HepG2 (cell line): Measurements from ENCODE around the gene TXNRD2. TPM values are rescaled to one million over a fixed set of nuclear protein-coding genes. Genes with fewer than 3 reads are reported as not detected.

Source experiments
- FOXJ3 ChIP-seq: sonication (generic); formaldehyde crosslinking; IDR thresholded peaks from 2 replicates; pipeline ENCODE4 v1.4.0; 2020; ENCODE audit warnings: missing genetic modification reagents, mild to moderate bottlenecking, borderline replicate concordance
- HMG20A ChIP-seq: IDR thresholded peaks from 2 replicates; pipeline ENCODE4 v1.6.1; 2016; ENCODE audit warnings: borderline replicate concordance
- RFXANK ChIP-seq: IDR thresholded peaks from 2 replicates; pipeline ENCODE4 v1.6.1; 2016
- SMAD9 ChIP-seq: sonication (generic); formaldehyde crosslinking; IDR thresholded peaks from 2 replicates; pipeline ENCODE4 v1.5.1; 2020; ENCODE audit warnings: mild to moderate bottlenecking, missing genetic modification reagents
- TBX2 ChIP-seq: sonication (generic); formaldehyde crosslinking; IDR thresholded peaks from 2 replicates; pipeline ENCODE4 v1.5.0; 2020; ENCODE audit warnings: missing genetic modification reagents, mild to moderate bottlenecking, borderline replicate concordance
- ZNF253 ChIP-seq: sonication (generic); formaldehyde crosslinking; IDR thresholded peaks from 2 replicates; pipeline ENCODE4 v1.8.0; 2022; ENCODE audit warnings: mild to moderate bottlenecking, missing genetic modification reagents, borderline replicate concordance
- ZNF614 ChIP-seq: IDR thresholded peaks from 2 replicates; pipeline ENCODE4 v1.6.1; 2018; ENCODE audit warnings: missing biosample characterization, missing genetic modification reagents, inconsistent platforms, borderline replicate concordance
- polyA plus RNA-seq, 8 experiments: library from polyadenylated mRNA; depleted of rRNA in 3 of 8; stranded (reverse) in 7 of 8; unstranded in 1 of 8; fragments of >200 nt; fragmentation: Illumina TruSeq in 4 of 8; extraction: Trizol in 4 of 8; gene quantifications; 2 replicates each; pipeline versions ENCODE4 v1.2.1 to v1.2.3, GENCODE V29; 2011 to 2016; ENCODE audit warnings: low read depth in 4 of 8, missing spikeins in 1 of 8, mixed read lengths in 1 of 8; ENCODE audit not compliant: insufficient read depth in 1 of 8
- total RNA-seq, 5 experiments: library from RNA; depleted of rRNA; stranded (reverse); fragments of >200 nt; fragmentation: Illumina TruSeq; extraction: Trizol; gene quantifications; 2 replicates each; pipeline ENCODE4 v1.2.3, GENCODE V29; 2016; ENCODE audit warnings: low read depth in 1 of 5
- TF ChIP-seq, protein P1 (sequence below): sonication (generic); formaldehyde crosslinking; IDR thresholded peaks from 2 replicates; pipeline ENCODE4 v1.5.0; 2020; ENCODE audit warnings: mild to moderate bottlenecking, missing genetic modification reagents, borderline replicate concordance
- TF ChIP-seq, protein P2 (sequence below): sonication (generic); formaldehyde crosslinking; conservative IDR thresholded peaks from 2 replicates; pipeline ENCODE4 v1.8.0; 2022; ENCODE audit warnings: mild to moderate bottlenecking, moderate library complexity, missing genetic modification reagents
- TF ChIP-seq, protein P3 (sequence below): sonication (generic); formaldehyde crosslinking; conservative IDR thresholded peaks from 2 replicates; pipeline ENCODE4 v1.4.0; 2020; ENCODE audit warnings: missing genetic modification reagents
- TF ChIP-seq, protein P4 (sequence below): sonication (generic); formaldehyde crosslinking; IDR thresholded peaks from 2 replicates; pipeline ENCODE4 v1.5.1; 2020; ENCODE audit warnings: mild to moderate bottlenecking, missing genetic modification reagents, borderline replicate concordance
- TF ChIP-seq, protein P5 (sequence below): sonication (generic); formaldehyde crosslinking; IDR thresholded peaks from 2 replicates; pipeline ENCODE4 v1.8.1; 2023; ENCODE audit warnings: mild to moderate bottlenecking, missing genetic modification reagents

The TXNRD2 gene
- total and polyA plus RNA-seq, 2 of the 13 experiments (the other 11 are each of a cell fraction or from before 2014, with no cell fraction given): 17.5 to 18.6 TPM

DNA sequence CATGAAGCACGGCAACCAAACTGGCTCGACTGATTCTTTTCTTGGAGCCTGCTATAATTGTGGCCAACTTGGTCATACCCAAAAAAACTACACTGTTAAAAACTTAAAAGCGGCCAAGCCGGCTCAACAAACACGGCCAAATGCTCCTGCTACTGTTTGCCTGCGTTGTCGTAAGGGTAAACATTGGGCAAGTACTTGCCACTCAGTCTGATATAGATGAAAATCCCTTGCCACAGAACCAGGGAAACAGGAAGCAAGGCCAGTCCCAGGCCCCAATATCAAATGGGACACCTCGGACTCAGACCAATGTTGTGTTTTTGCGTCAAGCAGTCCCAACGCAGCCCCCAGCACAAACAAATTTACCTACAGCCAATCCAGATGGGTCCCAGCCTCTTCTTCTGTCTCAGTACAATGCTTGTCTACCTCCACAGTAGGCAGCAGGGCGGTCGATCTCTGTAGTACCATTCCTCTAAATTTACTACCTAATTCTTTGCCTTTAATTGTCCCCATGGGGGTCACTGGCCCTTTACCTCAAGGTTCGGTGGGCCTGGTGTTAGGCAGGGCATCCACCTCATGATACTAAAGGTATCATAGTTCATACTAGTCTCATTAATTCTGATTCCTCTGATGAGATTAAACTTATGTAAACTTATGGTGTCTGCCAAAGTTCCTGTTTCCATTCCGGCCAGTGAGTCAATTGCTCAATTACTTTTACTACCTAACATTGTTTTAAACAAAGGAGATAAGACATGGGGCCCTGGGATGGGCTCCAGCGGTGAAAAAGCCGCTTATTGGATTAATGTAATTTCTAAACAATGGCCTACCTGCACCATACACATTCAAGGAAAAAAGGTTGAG, 3.8 kb downstream of the TXNRD2 start (continued):
- TF ChIP-seq, protein P1, sequence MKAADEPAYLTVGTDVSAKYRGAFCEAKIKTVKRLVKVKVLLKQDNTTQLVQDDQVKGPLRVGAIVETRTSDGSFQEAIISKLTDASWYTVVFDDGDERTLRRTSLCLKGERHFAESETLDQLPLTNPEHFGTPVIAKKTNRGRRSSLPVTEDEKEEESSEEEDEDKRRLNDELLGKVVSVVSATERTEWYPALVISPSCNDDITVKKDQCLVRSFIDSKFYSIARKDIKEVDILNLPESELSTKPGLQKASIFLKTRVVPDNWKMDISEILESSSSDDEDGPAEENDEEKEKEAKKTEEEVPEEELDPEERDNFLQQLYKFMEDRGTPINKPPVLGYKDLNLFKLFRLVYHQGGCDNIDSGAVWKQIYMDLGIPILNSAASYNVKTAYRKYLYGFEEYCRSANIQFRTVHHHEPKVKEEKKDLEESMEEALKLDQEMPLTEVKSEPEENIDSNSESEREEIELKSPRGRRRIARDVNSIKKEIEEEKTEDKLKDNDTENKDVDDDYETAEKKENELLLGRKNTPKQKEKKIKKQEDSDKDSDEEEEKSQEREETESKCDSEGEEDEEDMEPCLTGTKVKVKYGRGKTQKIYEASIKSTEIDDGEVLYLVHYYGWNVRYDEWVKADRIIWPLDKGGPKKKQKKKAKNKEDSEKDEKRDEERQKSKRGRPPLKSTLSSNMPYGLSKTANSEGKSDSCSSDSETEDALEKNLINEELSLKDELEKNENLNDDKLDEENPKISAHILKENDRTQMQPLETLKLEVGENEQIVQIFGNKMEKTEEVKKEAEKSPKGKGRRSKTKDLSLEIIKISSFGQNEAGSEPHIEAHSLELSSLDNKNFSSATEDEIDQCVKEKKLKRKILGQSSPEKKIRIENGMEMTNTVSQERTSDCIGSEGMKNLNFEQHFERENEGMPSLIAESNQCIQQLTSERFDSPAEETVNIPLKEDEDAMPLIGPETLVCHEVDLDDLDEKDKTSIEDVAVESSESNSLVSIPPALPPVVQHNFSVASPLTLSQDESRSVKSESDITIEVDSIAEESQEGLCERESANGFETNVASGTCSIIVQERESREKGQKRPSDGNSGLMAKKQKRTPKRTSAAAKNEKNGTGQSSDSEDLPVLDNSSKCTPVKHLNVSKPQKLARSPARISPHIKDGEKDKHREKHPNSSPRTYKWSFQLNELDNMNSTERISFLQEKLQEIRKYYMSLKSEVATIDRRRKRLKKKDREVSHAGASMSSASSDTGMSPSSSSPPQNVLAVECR (CRISPR knock-in tag): peak; percentile 14; the same call in 1 of the 2 replicates
- TF ChIP-seq ZNF253 (no peak), RFXANK (no peak), HMG20A (CRISPR knock-in tag) (peak; percentile 31; the same call in 1 of the 2 replicates), SMAD9 (CRISPR knock-in tag) (no peak), FOXJ3 (CRISPR knock-in tag) (peak; percentile 56; the same call in 1 of the 2 replicates), ZNF614 (CRISPR knock-in tag) (peak; percentile 49; the same call in 1 of the 2 replicates), TBX2 (CRISPR knock-in tag) (peak; percentile 32; the same call in 1 of the 2 replicates)
- TF ChIP-seq, protein P2, sequence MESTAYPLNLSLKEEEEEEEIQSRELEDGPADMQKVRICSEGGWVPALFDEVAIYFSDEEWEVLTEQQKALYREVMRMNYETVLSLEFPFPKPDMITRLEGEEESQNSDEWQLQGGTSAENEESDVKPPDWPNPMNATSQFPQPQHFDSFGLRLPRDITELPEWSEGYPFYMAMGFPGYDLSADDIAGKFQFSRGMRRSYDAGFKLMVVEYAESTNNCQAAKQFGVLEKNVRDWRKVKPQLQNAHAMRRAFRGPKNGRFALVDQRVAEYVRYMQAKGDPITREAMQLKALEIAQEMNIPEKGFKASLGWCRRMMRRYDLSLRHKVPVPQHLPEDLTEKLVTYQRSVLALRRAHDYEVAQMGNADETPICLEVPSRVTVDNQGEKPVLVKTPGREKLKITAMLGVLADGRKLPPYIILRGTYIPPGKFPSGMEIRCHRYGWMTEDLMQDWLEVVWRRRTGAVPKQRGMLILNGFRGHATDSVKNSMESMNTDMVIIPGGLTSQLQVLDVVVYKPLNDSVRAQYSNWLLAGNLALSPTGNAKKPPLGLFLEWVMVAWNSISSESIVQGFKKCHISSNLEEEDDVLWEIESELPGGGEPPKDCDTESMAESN (CRISPR knock-in tag): no peak
- TF ChIP-seq, protein P3, sequence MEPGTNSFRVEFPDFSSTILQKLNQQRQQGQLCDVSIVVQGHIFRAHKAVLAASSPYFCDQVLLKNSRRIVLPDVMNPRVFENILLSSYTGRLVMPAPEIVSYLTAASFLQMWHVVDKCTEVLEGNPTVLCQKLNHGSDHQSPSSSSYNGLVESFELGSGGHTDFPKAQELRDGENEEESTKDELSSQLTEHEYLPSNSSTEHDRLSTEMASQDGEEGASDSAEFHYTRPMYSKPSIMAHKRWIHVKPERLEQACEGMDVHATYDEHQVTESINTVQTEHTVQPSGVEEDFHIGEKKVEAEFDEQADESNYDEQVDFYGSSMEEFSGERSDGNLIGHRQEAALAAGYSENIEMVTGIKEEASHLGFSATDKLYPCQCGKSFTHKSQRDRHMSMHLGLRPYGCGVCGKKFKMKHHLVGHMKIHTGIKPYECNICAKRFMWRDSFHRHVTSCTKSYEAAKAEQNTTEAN: no peak
- TF ChIP-seq, protein P4, sequence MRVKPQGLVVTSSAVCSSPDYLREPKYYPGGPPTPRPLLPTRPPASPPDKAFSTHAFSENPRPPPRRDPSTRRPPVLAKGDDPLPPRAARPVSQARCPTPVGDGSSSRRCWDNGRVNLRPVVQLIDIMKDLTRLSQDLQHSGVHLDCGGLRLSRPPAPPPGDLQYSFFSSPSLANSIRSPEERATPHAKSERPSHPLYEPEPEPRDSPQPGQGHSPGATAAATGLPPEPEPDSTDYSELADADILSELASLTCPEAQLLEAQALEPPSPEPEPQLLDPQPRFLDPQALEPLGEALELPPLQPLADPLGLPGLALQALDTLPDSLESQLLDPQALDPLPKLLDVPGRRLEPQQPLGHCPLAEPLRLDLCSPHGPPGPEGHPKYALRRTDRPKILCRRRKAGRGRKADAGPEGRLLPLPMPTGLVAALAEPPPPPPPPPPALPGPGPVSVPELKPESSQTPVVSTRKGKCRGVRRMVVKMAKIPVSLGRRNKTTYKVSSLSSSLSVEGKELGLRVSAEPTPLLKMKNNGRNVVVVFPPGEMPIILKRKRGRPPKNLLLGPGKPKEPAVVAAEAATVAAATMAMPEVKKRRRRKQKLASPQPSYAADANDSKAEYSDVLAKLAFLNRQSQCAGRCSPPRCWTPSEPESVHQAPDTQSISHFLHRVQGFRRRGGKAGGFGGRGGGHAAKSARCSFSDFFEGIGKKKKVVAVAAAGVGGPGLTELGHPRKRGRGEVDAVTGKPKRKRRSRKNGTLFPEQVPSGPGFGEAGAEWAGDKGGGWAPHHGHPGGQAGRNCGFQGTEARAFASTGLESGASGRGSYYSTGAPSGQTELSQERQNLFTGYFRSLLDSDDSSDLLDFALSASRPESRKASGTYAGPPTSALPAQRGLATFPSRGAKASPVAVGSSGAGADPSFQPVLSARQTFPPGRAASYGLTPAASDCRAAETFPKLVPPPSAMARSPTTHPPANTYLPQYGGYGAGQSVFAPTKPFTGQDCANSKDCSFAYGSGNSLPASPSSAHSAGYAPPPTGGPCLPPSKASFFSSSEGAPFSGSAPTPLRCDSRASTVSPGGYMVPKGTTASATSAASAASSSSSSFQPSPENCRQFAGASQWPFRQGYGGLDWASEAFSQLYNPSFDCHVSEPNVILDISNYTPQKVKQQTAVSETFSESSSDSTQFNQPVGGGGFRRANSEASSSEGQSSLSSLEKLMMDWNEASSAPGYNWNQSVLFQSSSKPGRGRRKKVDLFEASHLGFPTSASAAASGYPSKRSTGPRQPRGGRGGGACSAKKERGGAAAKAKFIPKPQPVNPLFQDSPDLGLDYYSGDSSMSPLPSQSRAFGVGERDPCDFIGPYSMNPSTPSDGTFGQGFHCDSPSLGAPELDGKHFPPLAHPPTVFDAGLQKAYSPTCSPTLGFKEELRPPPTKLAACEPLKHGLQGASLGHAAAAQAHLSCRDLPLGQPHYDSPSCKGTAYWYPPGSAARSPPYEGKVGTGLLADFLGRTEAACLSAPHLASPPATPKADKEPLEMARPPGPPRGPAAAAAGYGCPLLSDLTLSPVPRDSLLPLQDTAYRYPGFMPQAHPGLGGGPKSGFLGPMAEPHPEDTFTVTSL (CRISPR knock-in tag): no peak
- TF ChIP-seq, protein P5, sequence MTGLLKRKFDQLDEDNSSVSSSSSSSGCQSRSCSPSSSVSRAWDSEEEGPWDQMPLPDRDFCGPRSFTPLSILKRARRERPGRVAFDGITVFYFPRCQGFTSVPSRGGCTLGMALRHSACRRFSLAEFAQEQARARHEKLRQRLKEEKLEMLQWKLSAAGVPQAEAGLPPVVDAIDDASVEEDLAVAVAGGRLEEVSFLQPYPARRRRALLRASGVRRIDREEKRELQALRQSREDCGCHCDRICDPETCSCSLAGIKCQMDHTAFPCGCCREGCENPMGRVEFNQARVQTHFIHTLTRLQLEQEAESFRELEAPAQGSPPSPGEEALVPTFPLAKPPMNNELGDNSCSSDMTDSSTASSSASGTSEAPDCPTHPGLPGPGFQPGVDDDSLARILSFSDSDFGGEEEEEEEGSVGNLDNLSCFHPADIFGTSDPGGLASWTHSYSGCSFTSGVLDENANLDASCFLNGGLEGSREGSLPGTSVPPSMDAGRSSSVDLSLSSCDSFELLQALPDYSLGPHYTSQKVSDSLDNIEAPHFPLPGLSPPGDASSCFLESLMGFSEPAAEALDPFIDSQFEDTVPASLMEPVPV (CRISPR knock-in tag): no peak
